Endothelial cell of umbilical vein (primary cell): ENCODE data around the gene TESMIN. TPM values are rescaled to one million over a fixed set of nuclear protein-coding genes. Genes with fewer than 3 reads are reported as not detected.

Source experiments
- BruUV-seq: library from RNA; stranded (reverse); fragments of 400-500 nt; replicated peaks from 2 replicates; lab custom pipeline; 2021; lab: Mats Ljungman, UMichigan
- CTCF ChIA-PET: fragments of 300-600, 350-600 bp; sonication (Branson Sonifier 250); formaldehyde crosslinking; loops from one replicate; lab custom pipeline; 2021; ENCODE audit warnings: antibody characterized with exemption, inconsistent platforms; lab: Charles Lee
- POLR2A ChIA-PET: fragments of 300-600, 350-600 bp; sonication (Branson Sonifier 250); formaldehyde crosslinking; loops from one replicate; lab custom pipeline; 2021; ENCODE audit warnings: antibody characterized with exemption, inconsistent platforms; lab: Charles Lee
- DNase-seq: peaks from one replicate; pipeline ENCODE4 v3.0.0-alpha.2; 2011; ENCODE audit warnings: low read depth, low spot score
- FAIRE-seq: peaks from 2 replicates; lab custom pipeline; 2011; peaks lifted over from hg19 to GRCh38; lab: Jason Lieb, UNC
- H2AFZ ChIP-seq: 2 replicates; pipeline ENCODE4 v1.6.0; 2012; ENCODE audit warnings: low read depth, low read length, control low read depth, inconsistent platforms
- H3K27ac ChIP-seq: 2 replicates; pipeline ENCODE4 v1.5.1; 2011; ENCODE audit warnings: low read depth, mild to moderate bottlenecking, control low read depth, low read length, moderate library complexity; ENCODE audit not compliant: insufficient read depth
- H3K27me3 ChIP-seq, 2 experiments: 2 replicates each; pipeline versions ENCODE4 v1.6.0 to v1.6.1; 2011; ENCODE audit warnings: low read length in 2 of 2, mixed read lengths in 1 of 2; ENCODE audit not compliant: control insufficient read depth in 2 of 2, insufficient read depth in 2 of 2
- H3K36me3 ChIP-seq, 2 experiments: 2 replicates in 1 of 2; 3 replicates in 1 of 2; pipeline ENCODE4 v1.5.1; 2011; ENCODE audit warnings: low read length in 2 of 2, mild to moderate bottlenecking in 1 of 2, moderate library complexity in 1 of 2; ENCODE audit not compliant: control insufficient read depth in 2 of 2, insufficient read depth in 2 of 2; ENCODE audit errors: extremely low read depth in 1 of 2
- H3K4me1 ChIP-seq: 3 replicates; pipeline ENCODE4 v1.5.1; 2011; ENCODE audit warnings: mild to moderate bottlenecking, low read length; ENCODE audit not compliant: control insufficient read depth, insufficient read depth; ENCODE audit errors: extremely low read depth
- H3K4me2 ChIP-seq: 2 replicates; pipeline ENCODE4 v1.6.1; 2011; ENCODE audit warnings: low read length, control low read depth, mixed read lengths; ENCODE audit not compliant: insufficient read depth
- H3K4me3 ChIP-seq, 3 experiments: fragments of 200-600 bp in 1 of 3; sonication (generic), shearing (Covaris generic) in 1 of 3; replicated peaks in 1 of 3; 2 replicates each; pipeline ENCODE4 v1.5.1; 2011 to 2016; ENCODE audit warnings: control low read depth in 3 of 3, low read length in 3 of 3, mild to moderate bottlenecking in 2 of 3, inconsistent platforms in 1 of 3, low read depth in 1 of 3, moderate library complexity in 1 of 3; ENCODE audit not compliant: insufficient read depth in 1 of 3
- H3K79me2 ChIP-seq: 2 replicates; pipeline ENCODE4 v1.6.0; 2012; ENCODE audit warnings: low read length, inconsistent platforms; ENCODE audit not compliant: control insufficient read depth, insufficient read depth
- H3K9ac ChIP-seq: replicated peaks from 2 replicates; pipeline ENCODE3; 2011; ENCODE audit warnings: low read length, control low read depth; ENCODE audit not compliant: insufficient read depth; ENCODE audit errors: extremely low read depth
- H3K9me1 ChIP-seq: replicated peaks from 3 replicates; pipeline ENCODE4 v1.6.0; 2011; ENCODE audit warnings: mild to moderate bottlenecking, low read length; ENCODE audit not compliant: control insufficient read depth, insufficient read depth; ENCODE audit errors: extremely low read depth
- H3K9me3 ChIP-seq: replicated peaks from 2 replicates; pipeline ENCODE4 v1.5.1; 2012; ENCODE audit warnings: low read length, inconsistent platforms; ENCODE audit not compliant: control insufficient read depth, insufficient read depth
- H4K20me1 ChIP-seq: replicated peaks from 2 replicates; pipeline ENCODE3; 2011; ENCODE audit warnings: mild to moderate bottlenecking, low read length; ENCODE audit not compliant: control insufficient read depth, insufficient read depth; ENCODE audit errors: extremely low read depth
- EZH2 ChIP-seq: IDR thresholded peaks from 2 replicates; pipeline ENCODE4 v1.6.1; 2012; ENCODE audit warnings: borderline replicate concordance, low read depth, mild to moderate bottlenecking, moderate library complexity, low read length, inconsistent platforms; ENCODE audit not compliant: severe bottlenecking
- FOS ChIP-seq: IDR thresholded peaks from 2 replicates; pipeline ENCODE4 v1.6.1; 2011; ENCODE audit warnings: mild to moderate bottlenecking, low read length, moderate library complexity, borderline replicate concordance; ENCODE audit not compliant: insufficient read depth
- GATA2 ChIP-seq: IDR thresholded peaks from 2 replicates; pipeline ENCODE4 v1.7.0; 2011; ENCODE audit warnings: low read depth, mild to moderate bottlenecking, moderate library complexity, mixed read lengths, low read length; ENCODE audit not compliant: insufficient read length, insufficient read depth
- JUN ChIP-seq: IDR thresholded peaks from 2 replicates; pipeline ENCODE4 v1.6.1; 2011; ENCODE audit warnings: borderline replicate concordance, low read depth; ENCODE audit not compliant: insufficient read length, insufficient read depth
- MAX ChIP-seq: IDR thresholded peaks from 2 replicates; pipeline ENCODE4 v1.6.1; 2011; ENCODE audit not compliant: insufficient read depth, insufficient read length
- MYC ChIP-seq: IDR thresholded peaks from one replicate; pipeline ENCODE4 v1.6.1; 2011; ENCODE audit warnings: mild to moderate bottlenecking, low read depth, low read length
- POLR2A ChIP-seq: IDR thresholded peaks from 2 replicates; pipeline ENCODE4 v1.6.1; 2012; ENCODE audit warnings: low read depth, mild to moderate bottlenecking, control low read depth, low read length
- POLR2AphosphoS5 ChIP-seq: IDR thresholded peaks from 2 replicates; pipeline ENCODE4 v1.6.1; 2012; ENCODE audit warnings: low read depth, mild to moderate bottlenecking, control low read depth, low read length, moderate library complexity; ENCODE audit not compliant: insufficient read depth
- dilution Hi-C: fragments of 300-500 bp; cut with MboI; formaldehyde crosslinking; loops from one replicate; pipeline ENCODE4 v1.15.0; 2019; ENCODE audit warnings: low sequenced_read_pairs; ENCODE audit not compliant: extremely low pct_ligation_motif_present
- intact Hi-C: fragments of 100-400 bp; cut with micrococcal nuclease; formaldehyde crosslinking; loops from one replicate; pipeline ENCODE4 v1.10.0; 2022
- polyA plus RNA-seq, 4 experiments: library from polyadenylated mRNA; depleted of rRNA in 3 of 4; stranded (reverse) in 3 of 4; unstranded in 1 of 4; fragments of >200 nt; gene quantifications; 2 replicates each; pipeline versions ENCODE4 v1.2.1 to v1.2.3, GENCODE V29; 2011 to 2012; ENCODE audit warnings: missing spikeins in 1 of 4
- total RNA-seq: library from RNA; stranded (reverse); gene quantifications from 2 replicates; pipeline ENCODE4 v1.2.3, GENCODE V29; 2021
- TF ChIP-seq, protein P1 (sequence below), 2 donors: IDR thresholded peaks; 1 replicate in 1 of 2; 2 replicates in 1 of 2; pipeline ENCODE4 v1.5.1; 2011; ENCODE audit warnings: low read length in 2 of 2, mild to moderate bottlenecking in 2 of 2, moderate library complexity in 2 of 2, control low read depth in 1 of 2, inconsistent platforms in 1 of 2, low read depth in 1 of 2; ENCODE audit not compliant: insufficient read depth in 1 of 2; ENCODE audit errors: extremely low read depth in 1 of 2

The TESMIN gene
- total and polyA plus RNA-seq, 2 donors (not counting 3 experiments of a cell fraction or from before 2014, with no cell fraction given): 1.7 to 6.1 TPM

- FAIRE-seq (no peak), DNase-seq (no peak)
- Histone ChIP-seq H3K9me1 (no peaks in the 10 kb centered on the region), H3K27me3 (no peaks in the 10 kb centered on the region), H2AFZ (no peak overlapping the region), H3K4me3 (no peak overlapping the region), H3K4me1 (no peaks in the 10 kb centered on the region), H4K20me1 (no peaks in the 10 kb centered on the region), H3K36me3 (peaks cover 2 to 39% of the 10 kb centered on the region in 2 experiments), H3K4me2 (no peak overlapping the region), H3K27ac (no peak overlapping the region), H3K9ac (no peak overlapping the region), H3K9me3 (no peaks in the 10 kb centered on the region), H3K79me2 (no peaks in the 10 kb centered on the region)
- POLR2A ChIA-PET: no interaction called here
- BruUV-seq: no TSS peak
- TF ChIP-seq POLR2A: no peak
- TF ChIP-seq EZH2: no peak
- TF ChIP-seq, protein P1, sequence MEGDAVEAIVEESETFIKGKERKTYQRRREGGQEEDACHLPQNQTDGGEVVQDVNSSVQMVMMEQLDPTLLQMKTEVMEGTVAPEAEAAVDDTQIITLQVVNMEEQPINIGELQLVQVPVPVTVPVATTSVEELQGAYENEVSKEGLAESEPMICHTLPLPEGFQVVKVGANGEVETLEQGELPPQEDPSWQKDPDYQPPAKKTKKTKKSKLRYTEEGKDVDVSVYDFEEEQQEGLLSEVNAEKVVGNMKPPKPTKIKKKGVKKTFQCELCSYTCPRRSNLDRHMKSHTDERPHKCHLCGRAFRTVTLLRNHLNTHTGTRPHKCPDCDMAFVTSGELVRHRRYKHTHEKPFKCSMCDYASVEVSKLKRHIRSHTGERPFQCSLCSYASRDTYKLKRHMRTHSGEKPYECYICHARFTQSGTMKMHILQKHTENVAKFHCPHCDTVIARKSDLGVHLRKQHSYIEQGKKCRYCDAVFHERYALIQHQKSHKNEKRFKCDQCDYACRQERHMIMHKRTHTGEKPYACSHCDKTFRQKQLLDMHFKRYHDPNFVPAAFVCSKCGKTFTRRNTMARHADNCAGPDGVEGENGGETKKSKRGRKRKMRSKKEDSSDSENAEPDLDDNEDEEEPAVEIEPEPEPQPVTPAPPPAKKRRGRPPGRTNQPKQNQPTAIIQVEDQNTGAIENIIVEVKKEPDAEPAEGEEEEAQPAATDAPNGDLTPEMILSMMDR (IDR thresholded peaks at IDR 0.05; ENCODE audit: extremely low read depth in 1 of 2, insufficient read depth in 1 of 2, low read depth in 1 of 2, low read length in 2 of 2): no peak
- no peak for TF ChIP-seq GATA2
- TF ChIP-seq JUN: no peak
- no peak for TF ChIP-seq FOS
- TF ChIP-seq MAX: no peak
- no peak for TF ChIP-seq MYC
- TF ChIP-seq POLR2AphosphoS5: no peak
- dilution Hi-C loops (no loop called here), intact Hi-C loops (no loop called here)
- CTCF ChIA-PET: interaction anchor here (1.2 to 1.5 kb wide), 2 partner anchors 18 to 135 kb away, joined by 3 to 5 read pairs; no protein-coding TSS in a partner anchor
Observed at GRCh38 chr11:68767672-68768071, 16.4 kb upstream of the TESMIN start.
